Uterus (tissue), 2 donors: ENCODE measurements around the gene DYNLT2B.

Source experiments
- POLR2A ChIP-seq, 2 donors: fragments of 450-650 bp; IDR thresholded peaks; one replicate each; pipeline ENCODE4 v1.6.1; 2016; ENCODE audit warnings: antibody characterized with exemption in 2 of 2, mild to moderate bottlenecking in 1 of 2, moderate library complexity in 1 of 2
- TF ChIP-seq, protein P1 (sequence below), 4 experiments: fragments of 200-600 bp in 2 of 4; fragments of 450-650 bp in 2 of 4; sonication (generic) in 2 of 4; IDR thresholded peaks; one replicate each; pipeline ENCODE4 v1.5.1; 2016 to 2019; ENCODE audit warnings: antibody characterized with exemption in 4 of 4, mild to moderate bottlenecking in 2 of 4, moderate library complexity in 1 of 4

DNA sequence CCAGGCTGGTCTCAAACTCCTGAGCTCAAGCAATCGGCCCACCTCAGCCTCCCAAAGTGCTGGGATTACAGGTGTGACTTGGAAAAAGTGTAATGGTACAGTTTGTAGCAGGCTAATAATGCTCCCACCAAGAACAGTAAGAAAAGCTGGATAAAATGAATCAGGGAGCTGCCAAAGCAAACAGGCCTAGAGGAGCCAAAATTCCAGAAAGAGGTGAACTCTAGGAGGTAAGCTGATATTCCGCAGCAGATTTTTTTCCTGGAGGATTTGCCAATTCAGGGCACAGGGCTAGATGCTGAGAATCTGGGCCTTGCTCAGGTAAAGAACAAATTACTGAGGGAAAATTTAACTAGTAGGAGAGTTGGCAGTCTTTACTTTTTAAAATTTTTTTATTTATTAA, 19.5 kb downstream of the DYNLT2B start:
- TF ChIP-seq, protein P1, sequence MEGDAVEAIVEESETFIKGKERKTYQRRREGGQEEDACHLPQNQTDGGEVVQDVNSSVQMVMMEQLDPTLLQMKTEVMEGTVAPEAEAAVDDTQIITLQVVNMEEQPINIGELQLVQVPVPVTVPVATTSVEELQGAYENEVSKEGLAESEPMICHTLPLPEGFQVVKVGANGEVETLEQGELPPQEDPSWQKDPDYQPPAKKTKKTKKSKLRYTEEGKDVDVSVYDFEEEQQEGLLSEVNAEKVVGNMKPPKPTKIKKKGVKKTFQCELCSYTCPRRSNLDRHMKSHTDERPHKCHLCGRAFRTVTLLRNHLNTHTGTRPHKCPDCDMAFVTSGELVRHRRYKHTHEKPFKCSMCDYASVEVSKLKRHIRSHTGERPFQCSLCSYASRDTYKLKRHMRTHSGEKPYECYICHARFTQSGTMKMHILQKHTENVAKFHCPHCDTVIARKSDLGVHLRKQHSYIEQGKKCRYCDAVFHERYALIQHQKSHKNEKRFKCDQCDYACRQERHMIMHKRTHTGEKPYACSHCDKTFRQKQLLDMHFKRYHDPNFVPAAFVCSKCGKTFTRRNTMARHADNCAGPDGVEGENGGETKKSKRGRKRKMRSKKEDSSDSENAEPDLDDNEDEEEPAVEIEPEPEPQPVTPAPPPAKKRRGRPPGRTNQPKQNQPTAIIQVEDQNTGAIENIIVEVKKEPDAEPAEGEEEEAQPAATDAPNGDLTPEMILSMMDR (IDR thresholded peaks at IDR 0.05), result no peak
- no peak for TF ChIP-seq POLR2A (IDR thresholded peaks at IDR 0.05)
